ENCODE measurements around the gene DCTN2.

GRCh38 chr12:57515408-57515933, 31.5 kb downstream of the DCTN2 start:
- TF ChIP-seq, protein P1, sequence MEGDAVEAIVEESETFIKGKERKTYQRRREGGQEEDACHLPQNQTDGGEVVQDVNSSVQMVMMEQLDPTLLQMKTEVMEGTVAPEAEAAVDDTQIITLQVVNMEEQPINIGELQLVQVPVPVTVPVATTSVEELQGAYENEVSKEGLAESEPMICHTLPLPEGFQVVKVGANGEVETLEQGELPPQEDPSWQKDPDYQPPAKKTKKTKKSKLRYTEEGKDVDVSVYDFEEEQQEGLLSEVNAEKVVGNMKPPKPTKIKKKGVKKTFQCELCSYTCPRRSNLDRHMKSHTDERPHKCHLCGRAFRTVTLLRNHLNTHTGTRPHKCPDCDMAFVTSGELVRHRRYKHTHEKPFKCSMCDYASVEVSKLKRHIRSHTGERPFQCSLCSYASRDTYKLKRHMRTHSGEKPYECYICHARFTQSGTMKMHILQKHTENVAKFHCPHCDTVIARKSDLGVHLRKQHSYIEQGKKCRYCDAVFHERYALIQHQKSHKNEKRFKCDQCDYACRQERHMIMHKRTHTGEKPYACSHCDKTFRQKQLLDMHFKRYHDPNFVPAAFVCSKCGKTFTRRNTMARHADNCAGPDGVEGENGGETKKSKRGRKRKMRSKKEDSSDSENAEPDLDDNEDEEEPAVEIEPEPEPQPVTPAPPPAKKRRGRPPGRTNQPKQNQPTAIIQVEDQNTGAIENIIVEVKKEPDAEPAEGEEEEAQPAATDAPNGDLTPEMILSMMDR (IDR thresholded peaks at IDR 0.05; ENCODE audit: insufficient read depth, low read depth, low read length), result no peak
- no peak for TF ChIP-seq EZH2 (IDR thresholded peaks at IDR 0.05; ENCODE audit: insufficient read depth, low read length)

Measured in astrocyte (in vitro differentiated cells and primary cell).